H1 (cell line): ENCODE results near the gene ARMC9. TPM values are rescaled to one million over a fixed set of nuclear protein-coding genes. Genes with fewer than 3 reads are reported as not detected.

ENCODE experiments used
- CTCF ChIA-PET: fragments of 300-600 bp; sonication (Branson Sonifier 250); formaldehyde crosslinking; loops from one replicate; lab custom pipeline; 2021; ENCODE audit not compliant: partially characterized antibody; lab: Charles Lee
- POLR2A ChIA-PET: fragments of 300-600 bp; sonication (Branson Sonifier 250); formaldehyde crosslinking; loops from one replicate; lab custom pipeline; 2021; ENCODE audit warnings: inconsistent platforms; ENCODE audit not compliant: partially characterized antibody; lab: Charles Lee
- DNase-seq, 2 experiments: peaks; one replicate each; pipeline versions ENCODE4 v3.0.0 to v3.0.0-alpha.2; 2010 to 2022; ENCODE audit warnings: low spot score in 2 of 2, low read depth in 1 of 2, mixed read lengths in 1 of 2
- FAIRE-seq: peaks from 2 replicates; lab custom pipeline; 2011; peaks lifted over from hg19 to GRCh38; lab: Jason Lieb, UNC
- H2AFZ ChIP-seq: 2 replicates; pipeline ENCODE4 v1.8.1; 2012; ENCODE audit warnings: low read length, inconsistent platforms
- H2AK5ac ChIP-seq: 2 replicates; pipeline ENCODE4 v1.6.1; 2013; ENCODE audit warnings: low read depth, low read length
- H2BK120ac ChIP-seq: replicated peaks from 2 replicates; pipeline ENCODE3; 2013; ENCODE audit warnings: low read depth, low read length, inconsistent platforms
- H2BK12ac ChIP-seq: 2 replicates; pipeline ENCODE4 v1.6.1; 2013; ENCODE audit warnings: low read depth, low read length
- H2BK15ac ChIP-seq: 2 replicates; pipeline ENCODE4 v1.6.1; 2013; ENCODE audit warnings: low read length
- H2BK20ac ChIP-seq: 2 replicates; pipeline ENCODE4 v1.6.1; 2013; ENCODE audit warnings: low read length
- H2BK5ac ChIP-seq: 2 replicates; pipeline ENCODE4 v1.6.1; 2013; ENCODE audit warnings: low read depth, low read length
- H3K14ac ChIP-seq: 2 replicates; pipeline ENCODE4 v1.6.1; 2013; ENCODE audit warnings: inconsistent platforms; ENCODE audit not compliant: insufficient read length
- H3K18ac ChIP-seq: 2 replicates; pipeline ENCODE4 v1.6.1; 2013; ENCODE audit warnings: low read length; ENCODE audit errors: extremely low read depth
- H3K23ac ChIP-seq: 2 replicates; pipeline ENCODE4 v1.6.1; 2013; ENCODE audit warnings: inconsistent platforms; ENCODE audit not compliant: insufficient read length
- H3K23me2 ChIP-seq: 2 replicates; pipeline ENCODE4 v1.6.1; 2013; ENCODE audit warnings: low read depth, low read length
- H3K27ac ChIP-seq: 2 replicates; pipeline ENCODE4 v1.6.1; 2011; ENCODE audit warnings: low read depth, low read length, inconsistent platforms
- H3K27me3 ChIP-seq, 4 experiments: replicated peaks in 1 of 4; 1 replicate in 1 of 4; 2 replicates in 3 of 4; pipeline versions ENCODE4 v1.6.1 to v1.8.1; 2011 to 2013; ENCODE audit warnings: low read length in 3 of 4, mild to moderate bottlenecking in 3 of 4, inconsistent platforms in 2 of 4, mixed read lengths in 2 of 4, moderate library complexity in 1 of 4; ENCODE audit not compliant: control insufficient read depth in 3 of 4, insufficient read depth in 3 of 4; ENCODE audit errors: extremely low read depth in 1 of 4
- H3K36me3 ChIP-seq, 4 experiments: 2 replicates each; pipeline versions ENCODE4 v1.6.1 to v1.8.1; 2011 to 2013; ENCODE audit warnings: mild to moderate bottlenecking in 4 of 4, low read length in 3 of 4, moderate library complexity in 2 of 4, control low read depth in 1 of 4, inconsistent platforms in 1 of 4; ENCODE audit not compliant: insufficient read depth in 4 of 4, control insufficient read depth in 2 of 4
- H3K4ac ChIP-seq: replicated peaks from 2 replicates; pipeline ENCODE3; 2013; ENCODE audit warnings: low read length, low read depth, mixed read lengths, inconsistent platforms; ENCODE audit not compliant: insufficient read length
- H3K4me1 ChIP-seq, 4 experiments: replicated peaks in 1 of 4; 1 replicate in 1 of 4; 2 replicates in 3 of 4; pipeline versions ENCODE4 v1.6.1 to v1.8.1; 2011 to 2013; ENCODE audit warnings: low read length in 3 of 4, inconsistent platforms in 2 of 4, mixed read lengths in 1 of 4; ENCODE audit not compliant: insufficient read depth in 4 of 4, control insufficient read depth in 3 of 4
- H3K4me2 ChIP-seq, 2 experiments: 2 replicates each; pipeline versions ENCODE4 v1.6.1 to v1.8.1; 2011 to 2013; ENCODE audit warnings: low read depth in 2 of 2, low read length in 2 of 2, control low read depth in 1 of 2, inconsistent platforms in 1 of 2, mild to moderate bottlenecking in 1 of 2; ENCODE audit not compliant: insufficient read depth in 1 of 2
- H3K4me3 ChIP-seq, 4 experiments: fragments of 200-600, 300-600 bp in 1 of 4; sonication (generic), shearing (Covaris generic), sonication (Bioruptor Twin) in 1 of 4; 2 replicates each; pipeline versions ENCODE4 v1.5.1 to v1.8.1; 2011 to 2016; ENCODE audit warnings: low read length in 4 of 4, low read depth in 3 of 4, control low read depth in 2 of 4, inconsistent platforms in 2 of 4, mild to moderate bottlenecking in 2 of 4, mixed read lengths in 1 of 4, moderate library complexity in 1 of 4; ENCODE audit not compliant: insufficient read depth in 2 of 4; ENCODE audit errors: extremely low read depth in 1 of 4
- H3K56ac ChIP-seq: replicated peaks from 2 replicates; pipeline ENCODE3; 2013; ENCODE audit warnings: low read depth, mild to moderate bottlenecking, mixed read lengths, low read length, inconsistent platforms; ENCODE audit not compliant: insufficient read length
- H3K79me1 ChIP-seq: 2 replicates; pipeline ENCODE4 v1.6.1; 2013; ENCODE audit warnings: low read depth, low read length, control low read depth
- H3K79me2 ChIP-seq, 2 experiments: 2 replicates each; pipeline versions ENCODE4 v1.6.1 to v1.8.1; 2012 to 2013; ENCODE audit warnings: low read length in 2 of 2, mild to moderate bottlenecking in 2 of 2, inconsistent platforms in 1 of 2; ENCODE audit not compliant: insufficient read depth in 2 of 2, control insufficient read depth in 1 of 2
- H3K9ac ChIP-seq, 4 experiments: replicated peaks in 1 of 4; 1 replicate in 1 of 4; 2 replicates in 3 of 4; pipeline versions ENCODE4 v1.6.1 to v1.8.1; 2011 to 2013; ENCODE audit warnings: low read depth in 3 of 4, low read length in 3 of 4, control low read depth in 2 of 4, mild to moderate bottlenecking in 2 of 4, moderate library complexity in 2 of 4, inconsistent platforms in 1 of 4; ENCODE audit errors: extremely low read depth in 1 of 4
- H3K9me3 ChIP-seq, 2 experiments: 2 replicates each; pipeline versions ENCODE4 v1.6.1 to v1.8.1; 2012 to 2013; ENCODE audit warnings: mild to moderate bottlenecking in 2 of 2, moderate library complexity in 2 of 2, control low read depth in 1 of 2, inconsistent platforms in 1 of 2, low read depth in 1 of 2, low read length in 1 of 2, mixed read lengths in 1 of 2; ENCODE audit not compliant: insufficient read depth in 2 of 2
- H4K20me1 ChIP-seq, 2 experiments: replicated peaks in 1 of 2; 2 replicates each; pipeline versions ENCODE3 to v1.8.1; 2011 to 2013; ENCODE audit warnings: inconsistent platforms in 2 of 2, low read length in 2 of 2, mild to moderate bottlenecking in 1 of 2; ENCODE audit not compliant: insufficient read depth in 2 of 2, control insufficient read depth in 1 of 2
- H4K5ac ChIP-seq: 2 replicates; pipeline ENCODE4 v1.6.1; 2013; ENCODE audit warnings: low read length, low read depth, mixed read lengths, inconsistent platforms; ENCODE audit not compliant: insufficient read length
- H4K8ac ChIP-seq: 2 replicates; pipeline ENCODE4 v1.8.0; 2013; ENCODE audit warnings: mild to moderate bottlenecking, moderate library complexity, low read length, inconsistent platforms; ENCODE audit not compliant: insufficient read depth; ENCODE audit errors: extremely low read depth
- H4K91ac ChIP-seq: replicated peaks from 2 replicates; pipeline ENCODE3; 2013; ENCODE audit warnings: low read length, mixed read lengths, inconsistent platforms; ENCODE audit not compliant: insufficient read length
- ASH2L ChIP-seq: fragments of 200-600, 300-600 bp; sonication (generic); IDR thresholded peaks from one replicate; pipeline ENCODE4 v1.7.1; 2017; ENCODE audit warnings: low read length
- ATF3 ChIP-seq: IDR thresholded peaks from 2 replicates; pipeline ENCODE4 v1.6.1; 2011; ENCODE audit warnings: low read depth, mild to moderate bottlenecking, low read length; ENCODE audit not compliant: insufficient read depth
- CBX5 ChIP-seq: fragments of 300-800, 300-1000 bp; sonication (generic); IDR thresholded peaks from 2 replicates; pipeline ENCODE4 v1.7.1; 2016; ENCODE audit warnings: antibody characterized with exemption, low read length, low read depth
- CBX8 ChIP-seq: fragments of 300-800, 300-1000 bp; sonication (generic); IDR thresholded peaks from 2 replicates; pipeline ENCODE4 v1.7.1; 2016; ENCODE audit warnings: low read depth, low read length, borderline replicate concordance
- CEBPB ChIP-seq: IDR thresholded peaks from 2 replicates; pipeline ENCODE4 v1.6.1; 2012; ENCODE audit warnings: low read depth, low read length
- EZH2 ChIP-seq: fragments of 200-600 bp; sonication (generic); IDR thresholded peaks from 2 replicates; pipeline ENCODE4 v1.7.1; 2012; ENCODE audit warnings: low read depth, mild to moderate bottlenecking, moderate library complexity, low read length, inconsistent platforms; ENCODE audit not compliant: severe bottlenecking
- HDAC6 ChIP-seq: IDR thresholded peaks from one replicate; pipeline ENCODE4 v1.7.1; 2012; ENCODE audit warnings: low read depth, mild to moderate bottlenecking, inconsistent platforms, low read length, moderate library complexity
- KDM1A ChIP-seq: fragments of 200-600, 300-600 bp; sonication (generic); IDR thresholded peaks from 2 replicates; pipeline ENCODE4 v1.7.1; 2016; ENCODE audit warnings: mild to moderate bottlenecking, low read length, borderline replicate concordance
- NRF1 ChIP-seq: IDR thresholded peaks from 2 replicates; pipeline ENCODE4 v1.6.1; 2011; ENCODE audit warnings: mild to moderate bottlenecking, low read depth, low read length, improper control_type of control experiment
- POLR2A ChIP-seq, 2 experiments: IDR thresholded peaks; 1 replicate in 1 of 2; 2 replicates in 1 of 2; pipeline ENCODE4 v1.6.1; 2011; ENCODE audit warnings: low read depth in 2 of 2, low read length in 2 of 2, mild to moderate bottlenecking in 2 of 2; ENCODE audit errors: control extremely low read depth in 1 of 2
- SIRT6 ChIP-seq: IDR thresholded peaks from one replicate; pipeline ENCODE4 v1.7.1; 2012; ENCODE audit warnings: low read length, inconsistent platforms
- SP1 ChIP-seq: IDR thresholded peaks from 2 replicates; pipeline ENCODE4 v1.6.1; 2011; ENCODE audit warnings: low read depth, low read length
- SUZ12 ChIP-seq: fragments of 200-600 bp; sonication (generic); IDR thresholded peaks from 2 replicates; pipeline ENCODE4 v1.6.1; 2012; ENCODE audit warnings: mild to moderate bottlenecking, inconsistent platforms, low read length, moderate library complexity, mixed read lengths
- ZNF274 ChIP-seq: IDR thresholded peaks from 2 replicates; pipeline ENCODE4 v1.7.0; 2012; ENCODE audit warnings: low read length, borderline replicate concordance; ENCODE audit errors: extremely low read depth
- WGBS, 2 experiments: shearing (Covaris generic) in 1 of 2; methylation state at CpG; one replicate each; pipeline versions ENCODE4 v1.1.6 to v1.1.7; 2013 to 2015; ENCODE audit warnings: low lambda C conversion rate in 2 of 2, mixed read lengths in 2 of 2, inconsistent platforms in 1 of 2, low coverage in 1 of 2, missing lambda C conversion rate in 1 of 2; ENCODE audit not compliant: insufficient replicate concordance in 2 of 2, insufficient coverage in 1 of 2, insufficient read length in 1 of 2; ENCODE audit errors: extremely low coverage in 1 of 2, missing lambda C conversion rate in 1 of 2; 5-methylcytosine and 5-hydroxymethylcytosine counted together
- polyA plus RNA-seq, 7 experiments: library from polyadenylated mRNA; depleted of rRNA in 3 of 7; stranded (reverse) in 5 of 7; unstranded in 2 of 7; fragments of >200 nt in 5 of 7; fragments of 200-250 nt in 2 of 7; gene quantifications; 1 replicate in 5 of 7; 2 replicates in 1 of 7; 4 replicates in 1 of 7; pipeline versions ENCODE4 v1.2.1 to v1.2.3, GENCODE V29; 2011 to 2013; ENCODE audit warnings: missing spikeins in 2 of 7, mixed read lengths in 2 of 7
- total RNA-seq: library from RNA; stranded (reverse); fragmentation: NEBNext Ultra II Directional; extraction: Animal tissue kit (Norgen Biotek cat#: 25700); gene quantifications from 2 replicates; pipeline ENCODE4 v1.2.1, GENCODE V29; 2021

Gene ARMC9
- total and polyA plus RNA-seq, 2 of the 8 experiments (the other 6 are each of a cell fraction or from before 2014, with no cell fraction given), result 23.2 to 36.1 TPM

DNA sequence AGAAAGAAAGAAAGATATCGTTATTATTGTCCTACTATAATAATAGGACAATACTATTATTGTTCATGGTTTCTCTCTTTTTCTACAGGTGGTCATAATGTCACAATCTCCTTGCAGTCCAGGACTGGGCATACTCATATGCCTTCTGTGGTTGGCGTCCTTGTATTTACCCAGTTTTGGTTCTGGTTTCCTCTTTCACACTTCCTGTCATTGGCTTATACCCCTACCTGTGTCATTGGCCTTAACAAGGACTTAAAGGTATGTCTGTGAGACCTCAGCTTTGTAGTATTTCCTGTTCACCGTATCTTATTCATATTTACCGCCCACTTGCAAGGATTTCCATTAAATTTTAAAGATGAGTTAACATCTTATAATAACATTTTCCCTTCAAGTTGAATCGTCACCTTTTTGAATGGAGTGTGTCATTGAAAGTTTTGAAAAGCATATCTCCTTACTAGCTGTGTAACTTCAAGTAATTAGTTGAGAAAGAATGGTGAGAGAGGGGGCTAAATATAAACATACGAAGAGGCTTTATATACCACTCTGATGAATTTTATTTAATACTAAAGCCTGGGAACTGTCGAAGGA lies 37.1 kb upstream of the ARMC9 start:
- Histone ChIP-seq H2BK120ac (no peak overlapping the region), H3K36me3 (peaks cover 2 to 28% (median 12%) of the 10 kb centered on the region in 4 experiments; a peak in 7 of 8 replicates), H3K9me3 (no peaks in the 10 kb centered on the region), H3K14ac (no peak overlapping the region), H2BK20ac (no peak overlapping the region), H3K56ac (no peak overlapping the region), H4K91ac (no peak overlapping the region), H3K9ac (no peak overlapping the region), H4K5ac (no peak overlapping the region), H2BK12ac (no peak overlapping the region), H3K27ac (no peak overlapping the region), H3K4ac (no peak overlapping the region), H3K23me2 (no peaks in the 10 kb centered on the region), H3K4me3 (no peak overlapping the region), H3K79me1 (no peaks in the 10 kb centered on the region), H3K79me2 (no peaks in the 10 kb centered on the region), H3K18ac (no peak overlapping the region), H2BK15ac (no peak overlapping the region), H4K20me1 (no peaks in the 10 kb centered on the region), H3K4me1 (peaks cover 0 to 7% (median 2%) of the 10 kb centered on the region in 4 experiments; a peak in 3 of 7 replicates), H3K27me3 (no peaks in the 10 kb centered on the region), H2AK5ac (no peak overlapping the region), H3K23ac (no peak overlapping the region), H4K8ac (no peak overlapping the region), H3K4me2 (no peak overlapping the region), H2BK5ac (no peak overlapping the region), H2AFZ (no peak overlapping the region)
- POLR2A ChIA-PET, result interaction anchor here (1.4 kb wide), 1 partner anchor 9 kb away, joined by 3 read pairs; no protein-coding TSS in a partner anchor
- CTCF ChIA-PET, result interaction anchor here (0.6 to 1.0 kb wide), 3 partner anchors 57 to 99 kb away, joined by 3 to 4 read pairs (median 3); no protein-coding TSS in a partner anchor
- FAIRE-seq (no peak), DNase-seq (no peak)
- WGBS, 2 experiments, result 88% methylated on average over 6 of the region's 7 CpGs; no CpG with 5 or more reads in 1 of the 2 experiments
- no peak for TF ChIP-seq POLR2A (IDR thresholded peaks at IDR 0.05; ENCODE audit: control extremely low read depth in 1 of 2, low read depth in 2 of 2, low read length in 2 of 2)
- TF ChIP-seq NRF1, result no peak
- TF ChIP-seq ATF3, result no peak
- no peak for TF ChIP-seq HDAC6
- no peak for TF ChIP-seq KDM1A
- TF ChIP-seq CBX8, result no peak
- no peak for TF ChIP-seq SP1
- no peak for TF ChIP-seq CEBPB
- TF ChIP-seq SIRT6, result no peak
- no peak for TF ChIP-seq CBX5
- no peak for TF ChIP-seq ZNF274
- TF ChIP-seq ASH2L, result no peak
- TF ChIP-seq SUZ12, result no peak
- TF ChIP-seq EZH2, result no peak
